ENCODE measurements around the gene NUMB. TPM values are rescaled to one million over a fixed set of nuclear protein-coding genes. Genes with fewer than 3 reads are reported as not detected.

NUMB gene
- total RNA-seq, 2 donors from 2014 or later = 79.9 to 85.2 TPM

DNA sequence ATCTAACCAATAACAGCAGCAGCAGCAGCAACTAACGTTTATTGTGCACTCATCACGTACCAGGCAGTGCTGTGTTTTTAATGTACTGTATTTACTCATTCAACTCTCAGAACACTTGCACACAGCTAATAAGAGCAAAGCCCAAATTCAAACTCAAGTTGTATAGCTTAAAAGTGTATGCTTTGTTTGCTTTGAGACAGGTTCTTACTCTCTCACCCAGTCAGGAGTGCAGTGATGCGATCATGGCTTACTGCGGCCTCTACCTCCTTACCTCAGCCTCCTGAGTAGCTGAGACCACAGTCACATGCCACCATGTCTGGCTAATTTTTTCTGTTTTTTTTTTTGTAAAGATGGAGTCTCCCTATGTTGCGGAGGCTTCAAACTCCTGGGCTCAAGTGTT, 115.7 kb downstream of the NUMB start:
- no peak overlapping the region for H3K4me3 Mint-ChIP-seq
- 87 to 88% methylated on average over 5 of the region's 5 CpGs for WGBS, 2 experiments (ENCODE audit: insufficient coverage in 1 of 2, insufficient read length in 1 of 2)

DNA sequence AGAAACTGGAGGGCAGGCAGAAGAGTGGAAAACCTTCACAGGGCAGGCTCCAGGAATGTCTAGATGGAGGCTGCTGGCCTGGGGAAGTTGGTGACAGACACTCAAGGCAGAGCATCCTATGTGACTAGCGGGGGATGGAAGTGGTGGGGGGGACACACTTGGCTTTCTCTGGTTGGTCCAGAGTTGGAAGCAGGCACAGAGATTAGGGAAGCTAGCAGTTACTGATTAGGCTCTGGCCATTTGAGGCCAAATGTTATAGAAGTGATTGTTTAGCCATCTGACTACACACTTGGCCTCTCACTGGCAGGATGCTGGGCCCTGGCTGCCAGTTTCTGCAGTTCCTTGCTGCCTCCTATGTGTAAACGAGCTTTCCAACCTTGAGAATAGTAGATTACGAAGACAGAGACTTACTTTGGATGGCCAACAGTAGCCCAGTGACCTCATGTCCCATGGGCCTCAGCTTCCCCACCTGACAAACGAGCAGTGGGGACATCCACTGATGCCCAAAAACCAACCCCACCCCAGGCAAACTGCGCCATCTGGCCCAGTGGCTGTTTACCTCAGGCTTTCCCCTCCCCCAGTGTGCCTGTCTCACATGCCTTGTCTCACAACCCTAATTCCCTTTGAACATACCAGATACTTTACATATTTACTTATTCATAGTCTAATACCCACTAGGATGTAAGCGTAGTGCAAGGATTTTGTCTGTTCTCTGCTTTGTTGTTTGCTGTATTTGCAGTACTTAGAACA, 118.3 kb downstream of the NUMB start:
- Histone ChIP-seq H3K4me3 (ENCODE audit: low read length) (no peak overlapping the region), H3K27me3 (ENCODE audit: control insufficient read depth, insufficient read depth, low read length, poor library complexity, severe bottlenecking) (no peaks in the 10 kb centered on the region), H3K9me3 (ENCODE audit: control insufficient read depth, low read length) (no peaks in the 10 kb centered on the region), H3K27ac (ENCODE audit: low read depth, low read length) (no peak overlapping the region), H3K36me3 (ENCODE audit: control insufficient read depth, insufficient read depth, low read length) (no peaks in the 10 kb centered on the region), H3K4me1 (ENCODE audit: control insufficient read depth, insufficient read depth, low read length) (no peaks in the 10 kb centered on the region), H3K9ac (ENCODE audit: extremely low read depth, low read length, poor library complexity, severe bottlenecking) (no peak overlapping the region)
- WGBS, 2 experiments (ENCODE audit: insufficient coverage in 1 of 2, insufficient read length in 1 of 2) = 94 to 100% methylated on average over 3 to 6 of the region's 6 CpGs
- TF ChIP-seq, protein P1, sequence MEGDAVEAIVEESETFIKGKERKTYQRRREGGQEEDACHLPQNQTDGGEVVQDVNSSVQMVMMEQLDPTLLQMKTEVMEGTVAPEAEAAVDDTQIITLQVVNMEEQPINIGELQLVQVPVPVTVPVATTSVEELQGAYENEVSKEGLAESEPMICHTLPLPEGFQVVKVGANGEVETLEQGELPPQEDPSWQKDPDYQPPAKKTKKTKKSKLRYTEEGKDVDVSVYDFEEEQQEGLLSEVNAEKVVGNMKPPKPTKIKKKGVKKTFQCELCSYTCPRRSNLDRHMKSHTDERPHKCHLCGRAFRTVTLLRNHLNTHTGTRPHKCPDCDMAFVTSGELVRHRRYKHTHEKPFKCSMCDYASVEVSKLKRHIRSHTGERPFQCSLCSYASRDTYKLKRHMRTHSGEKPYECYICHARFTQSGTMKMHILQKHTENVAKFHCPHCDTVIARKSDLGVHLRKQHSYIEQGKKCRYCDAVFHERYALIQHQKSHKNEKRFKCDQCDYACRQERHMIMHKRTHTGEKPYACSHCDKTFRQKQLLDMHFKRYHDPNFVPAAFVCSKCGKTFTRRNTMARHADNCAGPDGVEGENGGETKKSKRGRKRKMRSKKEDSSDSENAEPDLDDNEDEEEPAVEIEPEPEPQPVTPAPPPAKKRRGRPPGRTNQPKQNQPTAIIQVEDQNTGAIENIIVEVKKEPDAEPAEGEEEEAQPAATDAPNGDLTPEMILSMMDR (conservative IDR thresholded peaks at IDR 0.05) = no peak
- peaks cover 17% of the 10 kb centered on the region for H3K4me1 Mint-ChIP-seq
- no peaks in the 10 kb centered on the region for H3K9me3 Mint-ChIP-seq
- H3K36me3 Mint-ChIP-seq (ENCODE audit: low read depth) = no peaks in the 10 kb centered on the region
- DNase-seq = peak; percentile 62
- H3K4me3 Mint-ChIP-seq = no peak overlapping the region
- peak overlapping the region; percentile 35 for H3K27ac Mint-ChIP-seq
- H3K27me3 Mint-ChIP-seq (ENCODE audit: insufficient read depth) = no peaks in the 10 kb centered on the region

More for the DNA sequence above, 115.7 kb downstream of the NUMB start:
- Mint-ChIP-seq H3K36me3 (ENCODE audit: low read depth) (no peaks in the 10 kb centered on the region), H3K27me3 (ENCODE audit: insufficient read depth) (no peaks in the 10 kb centered on the region), H3K27ac (no peak overlapping the region), H3K9me3 (no peaks in the 10 kb centered on the region), H3K4me1 (peaks cover 17% of the 10 kb centered on the region)
- TF ChIP-seq, protein P1 (conservative IDR thresholded peaks at IDR 0.05) = no peak
- Histone ChIP-seq H3K27me3 (ENCODE audit: control insufficient read depth, insufficient read depth, low read length, poor library complexity, severe bottlenecking) (no peaks in the 10 kb centered on the region), H3K27ac (ENCODE audit: low read depth, low read length) (no peak overlapping the region), H3K9me3 (ENCODE audit: control insufficient read depth, low read length) (no peaks in the 10 kb centered on the region), H3K4me1 (ENCODE audit: control insufficient read depth, insufficient read depth, low read length) (no peaks in the 10 kb centered on the region), H3K9ac (ENCODE audit: extremely low read depth, low read length, poor library complexity, severe bottlenecking) (no peak overlapping the region), H3K36me3 (ENCODE audit: control insufficient read depth, insufficient read depth, low read length) (no peaks in the 10 kb centered on the region), H3K4me3 (ENCODE audit: low read length) (no peak overlapping the region)
- DNase-seq = no peak

DNA sequence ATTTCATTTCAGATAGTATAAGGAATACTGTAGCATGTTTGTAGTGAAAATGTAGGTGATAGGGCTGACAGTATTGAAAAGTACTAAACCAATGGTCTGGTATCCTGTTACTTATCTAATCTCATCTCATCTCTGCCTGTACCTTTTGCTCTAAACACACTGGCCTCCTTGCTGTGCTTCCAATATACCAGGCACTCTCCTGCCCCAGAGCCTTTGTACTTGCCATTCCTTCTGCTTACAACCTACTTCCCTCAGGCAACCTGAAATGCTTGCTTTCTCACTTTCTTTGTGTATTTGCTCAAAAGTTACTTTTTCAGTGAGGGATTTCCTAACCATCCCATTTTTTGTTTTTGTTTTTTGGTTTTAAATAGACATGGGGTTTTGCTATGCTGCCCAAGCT, 119.1 kb downstream of the NUMB start:
- no peak overlapping the region for H3K27ac Mint-ChIP-seq

More for the DNA sequence above, 119.1 kb downstream of the NUMB start:
- TF ChIP-seq, protein P1 (conservative IDR thresholded peaks at IDR 0.05) = no peak
- H3K27ac ChIP-seq (ENCODE audit: low read depth, low read length) = no peak overlapping the region
- H3K27me3 Mint-ChIP-seq (ENCODE audit: insufficient read depth) = no peaks in the 10 kb centered on the region
- H3K27me3 ChIP-seq (ENCODE audit: control insufficient read depth, insufficient read depth, low read length, poor library complexity, severe bottlenecking) = no peaks in the 10 kb centered on the region
- peaks cover 2% of the 10 kb centered on the region for H3K36me3 Mint-ChIP-seq (ENCODE audit: low read depth)
- H3K4me3 Mint-ChIP-seq = no peak overlapping the region
- no peaks in the 10 kb centered on the region for H3K9me3 Mint-ChIP-seq
- no peak overlapping the region for H3K4me3 ChIP-seq (ENCODE audit: low read length)
- H3K9me3 ChIP-seq (ENCODE audit: control insufficient read depth, low read length) = no peaks in the 10 kb centered on the region
- no peaks in the 10 kb centered on the region for H3K4me1 ChIP-seq (ENCODE audit: control insufficient read depth, insufficient read depth, low read length)
- H3K4me1 Mint-ChIP-seq = peaks cover 17% of the 10 kb centered on the region
- no peak overlapping the region for H3K9ac ChIP-seq (ENCODE audit: extremely low read depth, low read length, poor library complexity, severe bottlenecking)
- no peak for DNase-seq
- H3K36me3 ChIP-seq (ENCODE audit: control insufficient read depth, insufficient read depth, low read length) = no peaks in the 10 kb centered on the region
